Heart right ventricle (tissue), 16 donors: Measurements from ENCODE around the gene RIOK2. TPM values are rescaled to one million over a fixed set of nuclear protein-coding genes. Genes with fewer than 3 reads are reported as not detected.
"Not testable (repeated sequence)": the region's sequence is repeated elsewhere in the genome, so short reads cannot be mapped to it uniquely, and the experiment has no call there.

ENCODE experiments used
- ATAC-seq, 8 donors: fragments of 200-7000 bp; cut with Tn5 transposase; one replicate each; pipeline ENCODE4 v1.9.1; 2020; ENCODE audit warnings: mild to moderate bottlenecking in 8 of 8, moderate library complexity in 8 of 8, moderate number of reproducible peaks in 1 of 8
- DNase-seq, 2 donors: peaks; one replicate each; pipeline ENCODE4 v3.0.0-alpha.2; 2020
- H3K27ac ChIP-seq, 10 donors: fragments of 200-600 bp; sonication (generic) in 2 of 10; one replicate each; pipeline versions ENCODE4 v1.5.0 to v1.8.0; 2020 to 2022; ENCODE audit warnings: mild to moderate bottlenecking in 3 of 10
- H3K27me3 ChIP-seq, 7 donors: fragments of 200-600 bp; one replicate each; pipeline ENCODE4 v1.8.0; 2021 to 2022; ENCODE audit warnings: mild to moderate bottlenecking in 2 of 7
- H3K36me3 ChIP-seq, 9 donors: fragments of 200-600 bp; sonication (generic) in 1 of 9; one replicate each; pipeline versions ENCODE4 v1.5.0 to v1.8.0; 2020 to 2022; ENCODE audit warnings: mild to moderate bottlenecking in 2 of 9
- H3K4me1 ChIP-seq, 9 donors: fragments of 200-600 bp; sonication (generic) in 1 of 9; one replicate each; pipeline versions ENCODE4 v1.5.0 to v1.8.0; 2020 to 2022; ENCODE audit warnings: mild to moderate bottlenecking in 4 of 9
- H3K4me3 ChIP-seq, 10 donors: fragments of 200-600 bp; sonication (generic) in 2 of 10; one replicate each; pipeline versions ENCODE4 v1.5.0 to v1.8.0; 2020 to 2022; ENCODE audit warnings: mild to moderate bottlenecking in 7 of 10, moderate library complexity in 2 of 10
- H3K9me3 ChIP-seq, 11 donors: fragments of 200-600 bp in 10 of 11; sonication (generic) in 2 of 11; one replicate each; pipeline versions ENCODE4 v1.5.0 to v1.8.0; 2013 to 2022; ENCODE audit warnings: mild to moderate bottlenecking in 2 of 11, control low read depth in 1 of 11, moderate library complexity in 1 of 11
- CTCF ChIP-seq, 9 donors: fragments of 200-600 bp; sonication (generic) in 2 of 9; IDR thresholded peaks; one replicate each; pipeline versions ENCODE4 v1.5.0 to v1.8.0; 2021 to 2022; ENCODE audit warnings: antibody characterized with exemption in 9 of 9, mild to moderate bottlenecking in 5 of 9, moderate library complexity in 1 of 9
- WGBS, 2 donors: extraction: QIAGEN DNeasy Blood & Tissue Kit; methylation state at CpG; one replicate each; pipeline ENCODE4 v1.1.7; 2013; ENCODE audit warnings: inconsistent platforms in 1 of 2; 5-methylcytosine and 5-hydroxymethylcytosine counted together
- intact Hi-C, 10 donors: fragments of 100-400 bp; cut with DNase I; formaldehyde crosslinking; loops; one replicate each; pipeline versions ENCODE4 v1.11.1 to v1.14.2; 2022
- polyA plus RNA-seq, 2 donors: library from polyadenylated mRNA; stranded (reverse); fragments of 200-250 nt; gene quantifications; one replicate each; pipeline ENCODE4 v1.2.3, GENCODE V29; 2013
- total RNA-seq, 10 donors: library from RNA; stranded (reverse); fragmentation: NEBNext Ultra II Directional in 3 of 10; extraction: Animal tissue kit (Norgen Biotek cat#: 25700) in 3 of 10; gene quantifications; one replicate each; pipeline versions ENCODE4 v1.2.1 to v1.2.4, GENCODE V29; 2021 to 2023
- donor health status: Arrhythmogenic right ventricular cardiomyopathy.
- donor health status: ischemic (EF 13 %, LVEDD 7.1; RV severe dilation, severe dysfunction).
- donor health status: healthy with polysubstance abuse.
- donor health status: DM: no; HTN: yes; CAD: no.
- donor health status: DM: no; HTN: no; CAD: no.
- donor health status: ischemic (EF 25% LVEDD 6.9; RV normal size, moderate dysfunction).
- donor health status: ischemic (EF 25% LVEDD 5.7; RV mildly dilated, moderate dysfunction).
- donor health status: healthy.
- donor health status: DM: yes; HTN: yes; CAD: no.
- donor health status: Ischemic cardiomyopathy.
- donor health status: ischemic (EF 35%, LVEDD 5.7; RV mildly dilated, moderate dysfunction).
- donor health status: nonischemic (EF 11% LVEDD 7.7; RV severe dilation, severe dysfunction).
- donor health status: DM: yes; HTN: yes; CAD: no.
- donor health status: PGD.
- donor health status: ischemic (EF 29% LVEDD 5.4; RV normal size, mild dysfunction).
- donor health status: nonischemic (EF 23%, LVEDD 6.1; RV moderate dilation, normal function).

RIOK2 gene
- total and polyA plus RNA-seq, 12 donors: 7.9 to 24.5 (median 19.7) TPM

GRCh38 chr5:97142521-97143254, 40.4 kb downstream of the RIOK2 start, which contains the start of gene LIX1:
Gene LIX1 (minus strand): TSS chr5:97142611. CDS start chr5:97142576, 35 bp downstream.
- ATAC-seq: peak; percentile 64 to 84 (median 76)

GRCh38 chr5:97141539-97141938, 41.5 kb downstream of the RIOK2 start:
- WGBS, 2 donors: 70 to 71% methylated on average over 2 of the region's 2 CpGs
- intact Hi-C loops: loop anchor here in 9 of 10 donors (5.0 to 10.0 kb wide), 9 partner anchors 97 to 527 kb away; no protein-coding TSS in a partner anchor
- TF ChIP-seq CTCF (IDR thresholded peaks at IDR 0.05): no peak
- ATAC-seq (no peak), DNase-seq (no peak)
- Histone ChIP-seq H3K4me3 (no peak overlapping the region), H3K27ac (no peak overlapping the region), H3K27me3 (no peaks in the 10 kb centered on the region), H3K9me3 (no peaks in the 10 kb centered on the region), H3K4me1 (peaks cover 0 to 8% (median 0%) of the 10 kb centered on the region in 9 donors), H3K36me3 (no peaks in the 10 kb centered on the region)

More at GRCh38 chr5:97142521-97143254, 40.4 kb downstream of the RIOK2 start, which contains the start of gene LIX1:
- H3K4me3 ChIP-seq: no peak within 1 kb of the TSS
- no peaks in the 10 kb centered on the region for H3K36me3 ChIP-seq
- WGBS, 2 donors: 42 to 47% methylated on average over 6 of the region's 6 CpGs
- intact Hi-C loops: loop anchor here in 9 of 10 donors (1.0 to 10.0 kb wide), 10 partner anchors 98 to 528 kb away; no protein-coding TSS in a partner anchor
- peak; percentile 21 to 73 (median 61) for TF ChIP-seq CTCF (IDR thresholded peaks at IDR 0.05)
- peaks cover 0 to 8% (median 0%) of the 10 kb centered on the region in 9 donors for H3K4me1 ChIP-seq
- DNase-seq: peak in 1 of 2 donors; percentile 23
- no peaks in the 10 kb centered on the region for H3K27me3 ChIP-seq
- H3K9me3 ChIP-seq: no peaks in the 10 kb centered on the region
- no peak within 1 kb of the TSS for H3K27ac ChIP-seq

- no peak for TF ChIP-seq CTCF (IDR thresholded peaks at IDR 0.05)
- DNase-seq (no peak), ATAC-seq (no peak)
- no peak overlapping the region for H3K4me3 ChIP-seq
- WGBS, 2 donors: 57 to 73% methylated on average over 4 of the region's 4 CpGs
- H3K27ac ChIP-seq: no peak overlapping the region
- H3K4me1 ChIP-seq: peaks cover 0 to 8% (median 0%) of the 10 kb centered on the region in 9 donors
- H3K36me3 ChIP-seq: no peaks in the 10 kb centered on the region
- H3K27me3 ChIP-seq: no peaks in the 10 kb centered on the region
- H3K9me3 ChIP-seq: no peaks in the 10 kb centered on the region
- intact Hi-C loops: loop anchor here in 9 of 10 donors (5.0 to 10.0 kb wide), 9 partner anchors 96 to 526 kb away; no protein-coding TSS in a partner anchor
These were observed 42.0 kb downstream of the RIOK2 start for GRCh38 chr5:97141031-97141430.

GRCh38 chr5:97140250-97140649, 42.8 kb downstream of the RIOK2 start:
- 36 to 40% methylated on average over 1 of the region's 1 CpG for WGBS, 2 donors

More at GRCh38 chr5:97140250-97140649, 42.8 kb downstream of the RIOK2 start:
- H3K9me3 ChIP-seq, H3K4me3 ChIP-seq, H3K27me3 ChIP-seq, H3K36me3 ChIP-seq, DNase-seq, H3K27ac ChIP-seq, H3K4me1 ChIP-seq: not testable (repeated sequence)
- intact Hi-C loops: loop anchor here in 9 of 10 donors (5.0 to 10.0 kb wide), 9 partner anchors 95 to 525 kb away; no protein-coding TSS in a partner anchor
- peak in 4 of 8 donors; percentile 42 to 81 (median 62) for ATAC-seq
